ENCODE measurements around the gene SLC4A2. TPM values are rescaled to one million over a fixed set of nuclear protein-coding genes. Genes with fewer than 3 reads are reported as not detected.

The SLC4A2 gene
- total and polyA plus RNA-seq, 2 experiments from 2014 or later: 167 to 188 TPM

GRCh38 chr7:151074817-151075661, 15.7 kb downstream of the SLC4A2 start:
- Histone ChIP-seq H3K36me3 (replicated peaks; ENCODE audit: insufficient read depth, low read depth) (no peaks in the 10 kb centered on the region), H2AFZ (no peak overlapping the region), H3K4me2 (no peak overlapping the region), H3K27me3 (no peaks in the 10 kb centered on the region), H3K79me2 (peaks cover 17% of the 10 kb centered on the region), H3K4me3 (no peak overlapping the region), H3K27ac (no peak overlapping the region), H3K9me2 (replicated peaks; ENCODE audit: insufficient read depth) (no peaks in the 10 kb centered on the region), H3K4me1 (ENCODE audit: insufficient read depth) (peaks cover 22% of the 10 kb centered on the region), H3K9me3 (ENCODE audit: low read depth) (no peaks in the 10 kb centered on the region), H4K20me1 (ENCODE audit: insufficient read depth, poor library complexity, severe bottlenecking) (no peaks in the 10 kb centered on the region)
- no peak for TF ChIP-seq EZH2 (IDR thresholded peaks at IDR 0.05; ENCODE audit: borderline replicate concordance)
- TF ChIP-seq CTCF (IDR thresholded peaks at IDR 0.05; ENCODE audit: poor library complexity): no peak
- TF ChIP-seq EZH2phosphoT487 (IDR thresholded peaks at IDR 0.05; ENCODE audit: low read depth, severe bottlenecking, unreplicated experiment): no peak
- no peak for DNase-seq (ENCODE audit: low spot score)
- WGBS (ENCODE audit: low lambda C conversion rate, missing lambda C conversion rate): 94% methylated on average over 26 of the region's 26 CpGs

GRCh38 chr7:151075662-151075971, 16.2 kb downstream of the SLC4A2 start:
- peaks cover 21% of the 10 kb centered on the region for H3K79me2 ChIP-seq
- no peaks in the 10 kb centered on the region for H3K9me2 ChIP-seq (replicated peaks; ENCODE audit: insufficient read depth)
- no peaks in the 10 kb centered on the region for H3K9me3 ChIP-seq (ENCODE audit: low read depth)
- TF ChIP-seq CTCF (IDR thresholded peaks at IDR 0.05; ENCODE audit: poor library complexity) (no peak), EZH2phosphoT487 (IDR thresholded peaks at IDR 0.05; ENCODE audit: low read depth, severe bottlenecking, unreplicated experiment) (no peak), EZH2 (IDR thresholded peaks at IDR 0.05; ENCODE audit: borderline replicate concordance) (no peak)
- no peaks in the 10 kb centered on the region for H3K27me3 ChIP-seq
- no peak for DNase-seq (ENCODE audit: low spot score)
- H2AFZ ChIP-seq: no peak overlapping the region
- H3K4me3 ChIP-seq: no peak overlapping the region
- H3K4me2 ChIP-seq: no peak overlapping the region
- WGBS (ENCODE audit: low lambda C conversion rate, missing lambda C conversion rate): 93% methylated on average over 7 of the region's 7 CpGs
- no peak overlapping the region for H3K27ac ChIP-seq
- no peaks in the 10 kb centered on the region for H4K20me1 ChIP-seq (ENCODE audit: insufficient read depth, poor library complexity, severe bottlenecking)
- H3K36me3 ChIP-seq (replicated peaks; ENCODE audit: insufficient read depth, low read depth): no peaks in the 10 kb centered on the region
- H3K4me1 ChIP-seq (ENCODE audit: insufficient read depth): peaks cover 22% of the 10 kb centered on the region

- Histone ChIP-seq H2AFZ (no peak overlapping the region), H3K79me2 (peaks cover 21% of the 10 kb centered on the region), H4K20me1 (ENCODE audit: insufficient read depth, poor library complexity, severe bottlenecking) (no peaks in the 10 kb centered on the region), H3K9me3 (ENCODE audit: low read depth) (no peaks in the 10 kb centered on the region), H3K9me2 (replicated peaks; ENCODE audit: insufficient read depth) (no peaks in the 10 kb centered on the region), H3K4me1 (ENCODE audit: insufficient read depth) (peaks cover 24% of the 10 kb centered on the region), H3K27me3 (no peaks in the 10 kb centered on the region), H3K4me2 (no peak overlapping the region), H3K36me3 (replicated peaks; ENCODE audit: insufficient read depth, low read depth) (no peaks in the 10 kb centered on the region), H3K4me3 (no peak overlapping the region), H3K27ac (no peak overlapping the region)
- 90% methylated on average over 19 of the region's 22 CpGs for WGBS (ENCODE audit: low lambda C conversion rate, missing lambda C conversion rate)
- DNase-seq (ENCODE audit: low spot score): no peak
- no peak for TF ChIP-seq EZH2phosphoT487 (IDR thresholded peaks at IDR 0.05; ENCODE audit: low read depth, severe bottlenecking, unreplicated experiment)
- TF ChIP-seq EZH2 (IDR thresholded peaks at IDR 0.05; ENCODE audit: borderline replicate concordance): no peak
- no peak for TF ChIP-seq CTCF (IDR thresholded peaks at IDR 0.05; ENCODE audit: poor library complexity)
Observed at GRCh38 chr7:151075978-151076426, 16.6 kb downstream of the SLC4A2 start.

All from hepatocyte (in vitro differentiated cells).